HG02943 (cell line): ENCODE data around the gene KLRC2.
"Not testable (repeated sequence)": the region's sequence is repeated elsewhere in the genome, so short reads cannot be mapped to it uniquely, and the experiment has no call there.

ENCODE experiments used
- ATAC-seq: cut with Tn5 transposase; IDR thresholded peaks from one replicate; pipeline ENCODE4 v1.9.1; 2021; ENCODE audit warnings: mild to moderate bottlenecking, low read depth, moderate library complexity; ENCODE audit not compliant: unreplicated experiment

The KLRC2 gene

DNA sequence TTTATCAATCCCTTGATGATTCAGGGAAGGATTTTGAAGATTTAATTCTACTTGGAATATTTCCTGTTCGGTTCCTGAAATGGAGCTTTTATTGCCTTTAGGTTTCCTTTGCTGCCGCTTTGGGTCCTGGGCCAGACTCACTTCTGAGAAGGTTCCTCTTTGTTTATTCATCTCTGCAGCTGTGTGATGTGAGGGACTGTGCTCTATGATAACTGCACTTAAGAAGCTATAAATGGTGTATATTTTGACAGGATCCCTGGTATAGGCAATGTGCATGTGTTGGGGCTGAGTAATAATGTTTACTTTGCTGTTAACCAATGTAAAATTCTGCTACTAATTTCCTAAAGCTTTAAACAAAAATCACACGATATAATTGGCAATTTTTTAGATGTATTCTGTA, at the start of gene KLRC2:
Gene KLRC2, minus strand, starts transcription at position 195 of the 400 bp plus-strand sequence. Its CDS starts 24 bp downstream, at position 171.
- not testable (repeated sequence) for ATAC-seq

- ATAC-seq: not testable (repeated sequence)
Measured at GRCh38 chr12:10481901-10482300, 46.1 kb upstream of the KLRC2 start.

DNA sequence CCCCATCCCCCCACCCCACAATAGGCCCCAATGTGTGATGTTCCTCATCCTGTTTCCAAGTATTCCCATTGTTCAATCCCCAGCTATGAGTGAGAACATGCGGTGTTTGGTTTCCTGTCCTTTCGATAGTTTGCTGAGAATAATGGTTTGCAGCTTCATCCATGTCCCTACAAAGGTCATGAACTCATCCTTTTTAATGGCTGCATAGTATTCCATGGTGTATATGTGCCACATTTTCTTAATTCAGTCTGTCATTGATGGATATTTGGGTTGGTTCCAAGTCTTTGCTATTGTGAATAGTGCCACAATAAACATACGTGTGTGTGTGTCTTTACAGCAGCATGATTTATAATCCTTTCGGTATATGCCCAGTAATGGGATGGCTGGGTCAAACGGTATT, 37.0 kb upstream of the KLRC2 start:
- not testable (repeated sequence) for ATAC-seq

- no peak for ATAC-seq
Measured at GRCh38 chr12:10469701-10470100, 33.9 kb upstream of the KLRC2 start.

DNA sequence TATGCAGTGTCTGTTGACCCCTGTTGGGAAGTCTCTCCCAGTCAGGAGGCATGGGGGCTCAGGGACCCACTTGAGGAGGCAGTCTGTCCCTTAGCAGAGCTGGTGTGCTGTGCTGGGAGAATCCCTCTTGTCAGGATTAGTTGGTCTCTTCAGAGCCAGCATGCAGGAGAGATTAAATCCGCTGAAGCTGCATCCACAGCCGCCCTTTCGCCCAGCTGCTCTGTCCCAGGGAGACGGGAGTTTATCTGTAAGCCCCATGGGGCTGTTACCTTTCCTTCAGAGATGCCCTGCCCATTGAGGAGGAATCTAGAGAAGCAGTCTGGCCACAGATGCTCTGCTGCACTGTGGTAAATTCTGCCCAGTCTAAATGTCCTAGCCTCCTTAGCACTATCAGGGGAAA, 30.5 kb upstream of the KLRC2 start:
- ATAC-seq: no peak

DNA sequence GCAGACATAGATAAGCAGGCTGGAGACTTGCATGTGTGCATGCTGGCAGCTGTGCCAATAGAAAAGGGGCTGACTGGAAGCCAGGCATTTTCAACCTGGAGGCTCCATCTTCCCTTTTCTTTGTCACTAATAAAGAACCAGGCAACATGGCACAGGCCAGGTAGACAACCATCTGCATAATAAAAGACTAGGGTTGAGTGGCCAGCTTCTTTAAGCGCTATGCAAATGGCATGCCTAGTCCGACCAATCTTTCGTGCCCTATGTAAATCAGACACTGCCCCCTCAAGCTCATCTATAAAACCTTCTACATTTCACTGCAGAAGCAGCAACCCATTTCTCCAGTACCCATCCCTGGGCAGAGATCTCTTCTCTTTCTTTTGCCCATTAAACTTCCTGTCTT, 21.9 kb upstream of the KLRC2 start:
- ATAC-seq: no peak

DNA sequence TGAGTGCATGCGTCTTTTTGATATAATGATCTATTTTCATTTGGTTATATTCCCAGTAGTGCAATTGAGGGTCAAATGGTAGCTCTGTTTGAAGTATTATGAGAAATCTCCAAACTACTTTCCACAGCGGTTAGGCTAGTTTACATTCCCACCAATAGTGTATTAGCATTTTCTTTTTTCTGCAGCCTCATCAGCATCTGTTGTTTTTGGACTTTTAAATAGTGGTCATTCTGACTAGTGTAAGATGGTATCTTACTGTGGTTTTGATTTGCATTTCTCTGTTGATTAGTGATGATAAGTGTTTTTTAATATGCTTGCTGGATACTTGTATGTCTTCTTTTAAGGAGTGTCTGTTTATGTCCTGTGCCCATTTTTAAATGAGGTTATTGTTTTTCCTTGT, 21.0 kb upstream of the KLRC2 start:
- ATAC-seq: no peak

- no peak for ATAC-seq
Measured at GRCh38 chr12:10455766-10456165, 20.0 kb upstream of the KLRC2 start.

DNA sequence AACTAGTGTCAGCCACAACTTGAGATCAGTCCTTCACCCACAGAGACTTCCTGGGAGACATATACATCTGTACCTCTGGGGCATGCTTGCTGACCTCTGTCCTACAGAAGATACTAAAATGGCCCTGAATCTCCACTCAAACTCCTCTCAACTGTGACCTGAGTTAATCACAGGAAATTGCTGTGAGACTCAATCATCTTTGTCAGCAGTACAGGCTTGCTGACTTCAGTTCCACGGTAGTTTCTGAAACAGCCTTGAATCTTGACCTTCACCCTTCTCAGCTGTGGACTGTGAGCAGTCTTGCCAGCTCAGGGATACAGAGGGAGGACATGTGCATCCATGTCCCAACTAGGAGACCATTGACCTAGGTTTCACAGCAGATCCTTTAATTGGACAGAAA, 18.7 kb upstream of the KLRC2 start:
- no peak for ATAC-seq

DNA sequence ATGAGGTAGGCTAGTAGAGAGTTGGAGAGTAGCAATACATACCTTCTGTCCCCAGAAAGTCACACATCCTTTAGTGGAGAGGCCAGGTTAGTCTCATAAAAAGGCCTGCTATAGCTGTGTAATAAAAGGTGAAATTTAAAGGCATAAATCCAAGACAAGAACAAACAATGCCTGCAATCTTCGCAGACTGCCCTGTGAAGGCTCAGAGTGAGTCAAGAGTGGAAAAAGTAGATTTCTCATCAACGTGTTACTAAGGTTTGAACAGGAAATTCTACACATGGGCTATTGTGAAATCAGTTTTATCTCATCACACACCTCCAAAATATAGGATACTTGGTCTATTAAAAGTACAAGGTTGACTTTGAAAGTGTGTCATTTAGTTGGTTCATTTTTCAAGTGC, 17.3 kb upstream of the KLRC2 start, which contains the start of gene KLRC1:
Gene KLRC1, minus strand, starts transcription at position 222 of the 400 bp plus-strand sequence. CDS start 2,221 bp downstream, outside the sequence.
- ATAC-seq: no peak

- no peak for ATAC-seq
Measured at GRCh38 chr12:10448236-10448635, 12.4 kb upstream of the KLRC2 start.

GRCh38 chr12:10446052-10446451, 10.2 kb upstream of the KLRC2 start:
- not testable (repeated sequence) for ATAC-seq

DNA sequence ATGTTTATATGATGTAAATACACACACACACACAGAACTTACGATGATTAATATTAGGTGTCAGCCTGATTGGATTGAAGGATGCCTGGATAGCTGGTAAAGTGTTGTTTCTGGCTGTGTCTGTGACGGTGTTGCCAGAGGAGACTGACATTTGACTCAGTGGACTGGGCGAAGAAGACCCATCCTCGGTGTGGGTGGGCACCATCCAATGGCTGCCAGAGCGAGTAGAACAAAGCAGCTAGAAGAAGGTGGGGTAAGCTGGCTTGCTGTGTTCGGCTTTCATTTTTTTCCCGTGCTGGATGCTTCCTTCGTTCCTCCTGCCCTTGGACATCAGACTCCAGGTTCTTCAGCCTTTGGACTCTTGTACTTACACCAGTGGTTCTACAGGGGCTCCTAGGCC, 5.3 kb upstream of the KLRC2 start:
- ATAC-seq: not testable (repeated sequence)

DNA sequence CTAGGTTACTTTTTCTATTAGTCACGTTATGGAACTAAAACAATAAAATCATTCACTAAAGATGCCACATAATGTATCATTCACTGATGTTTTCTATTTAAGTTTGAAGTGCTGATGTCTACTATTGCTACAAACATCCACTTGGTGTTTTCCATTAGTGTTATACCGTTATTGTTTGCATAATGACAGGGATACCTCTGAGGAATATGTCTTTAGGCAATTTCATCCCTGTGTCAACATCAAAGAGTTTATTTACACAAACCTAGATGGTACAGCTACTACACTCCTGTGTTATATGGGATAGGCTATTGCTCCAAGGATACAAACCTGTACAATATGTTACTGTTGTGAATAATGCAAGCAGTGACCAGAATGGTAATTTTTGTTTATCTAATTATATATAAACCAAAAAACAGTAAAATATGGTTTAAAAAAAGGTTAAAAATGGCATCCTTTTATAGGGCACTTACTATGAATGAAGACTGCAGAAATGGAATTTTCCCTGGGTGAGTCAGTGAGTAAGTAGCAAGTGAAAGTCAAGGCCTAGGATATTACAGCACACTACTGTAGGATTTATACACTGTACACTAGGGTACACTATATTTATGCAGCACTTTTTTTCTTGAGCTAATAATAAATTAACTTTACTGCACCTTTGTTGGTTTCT, 3.9 kb upstream of the KLRC2 start:
- ATAC-seq: not testable (repeated sequence)

- not testable (repeated sequence) for ATAC-seq
Measured at GRCh38 chr12:10437601-10438000, 1.8 kb upstream of the KLRC2 start.

- not testable (repeated sequence) for ATAC-seq
Measured at GRCh38 chr12:10430623-10431022, 5.2 kb downstream of the KLRC2 start.

DNA sequence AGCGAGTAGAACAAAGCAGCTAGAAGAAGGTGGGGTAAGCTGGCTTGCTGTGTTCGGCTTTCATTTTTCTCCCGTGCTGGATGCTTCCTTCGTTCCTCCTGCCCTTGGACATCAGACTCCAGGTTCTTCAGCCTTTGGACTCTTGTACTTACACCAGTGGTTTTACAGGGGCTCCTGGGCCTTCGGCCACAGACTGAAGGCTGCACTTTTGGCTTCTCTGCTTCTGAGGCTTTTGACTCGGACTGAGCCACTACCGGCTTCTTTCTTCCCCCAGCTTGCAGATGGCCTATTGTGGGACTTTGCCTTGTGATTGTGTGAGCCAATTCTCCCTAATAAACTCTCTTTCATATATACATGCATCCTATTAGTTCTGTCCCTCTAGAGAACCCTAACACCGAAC, 9.9 kb downstream of the KLRC2 start:
- not testable (repeated sequence) for ATAC-seq

- ATAC-seq: not testable (repeated sequence)
Measured at GRCh38 chr12:10424260-10424899, 11.4 kb downstream of the KLRC2 start.

- not testable (repeated sequence) for ATAC-seq
Measured at GRCh38 chr12:10422159-10422558, 13.7 kb downstream of the KLRC2 start.

GRCh38 chr12:10420334-10420733, 15.5 kb downstream of the KLRC2 start, which contains the start of gene KLRC3:
Gene KLRC3, minus strand, starts transcription at chr12:10420595. Its CDS starts 45 bp downstream, at chr12:10420550.
- not testable (repeated sequence) for ATAC-seq

DNA sequence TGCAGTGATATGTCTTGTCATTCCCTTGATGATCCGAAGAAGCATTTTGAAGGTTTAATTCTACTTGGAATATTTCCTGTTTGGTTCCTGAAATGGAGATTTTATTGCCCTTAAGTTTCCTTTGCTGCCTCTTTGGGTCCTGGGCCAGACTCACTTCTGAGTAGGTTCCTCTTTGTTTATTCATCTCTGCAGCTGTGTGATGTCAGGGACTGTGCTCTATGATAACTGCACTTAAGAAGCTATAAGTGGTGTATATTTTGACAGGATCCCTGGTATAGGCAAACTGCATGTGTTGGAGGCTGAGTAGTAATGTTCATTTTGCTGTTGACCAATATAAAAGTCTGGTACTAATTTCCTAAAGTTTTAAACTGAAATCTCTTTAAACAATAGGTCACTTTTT, 26.4 kb downstream of the KLRC2 start, which contains the start of gene KLRC4:
Gene KLRC4, minus strand, starts transcription at position 366 of the 400 bp plus-strand sequence. Its CDS starts 182 bp downstream, at position 184.
- no peak for ATAC-seq

DNA sequence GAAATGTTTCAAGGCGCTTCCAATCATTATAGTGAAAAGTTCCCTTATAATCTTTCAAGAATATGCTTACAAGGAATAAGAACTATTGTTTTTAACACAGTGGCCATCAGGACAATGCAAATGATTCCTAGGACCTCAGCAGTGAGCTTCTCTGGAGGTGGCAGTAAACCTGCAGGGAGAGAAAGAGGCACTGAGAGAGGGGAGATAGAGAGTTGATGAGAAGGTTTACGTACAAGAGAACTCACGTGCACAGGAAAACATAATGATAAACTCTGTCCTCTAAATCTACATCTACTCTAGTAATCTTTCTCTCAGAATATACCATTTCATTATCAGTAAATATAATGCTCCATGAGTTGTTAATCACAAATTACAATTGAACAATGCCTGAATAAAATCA, 27.0 kb downstream of the KLRC2 start:
- no peak for ATAC-seq
